Heart left ventricle (tissue), 13 donors: ENCODE results near the gene JAKMIP3.

Experiments used
- POLR2A ChIP-seq, 2 donors: fragments of 450-650 bp; IDR thresholded peaks; one replicate each; pipeline ENCODE4 v1.6.1; 2017; ENCODE audit warnings: antibody characterized with exemption in 2 of 2, mild to moderate bottlenecking in 2 of 2, moderate library complexity in 2 of 2
- TF ChIP-seq, protein P1 (sequence below), 12 donors: fragments of 200-600 bp; sonication (generic) in 4 of 12; IDR thresholded peaks; one replicate each; pipeline versions ENCODE4 v1.5.0 to v1.8.0; 2018 to 2022; ENCODE audit warnings: antibody characterized with exemption in 12 of 12, mild to moderate bottlenecking in 5 of 12
- donor health status: ischemic (EF 13 %, LVEDD 7.1; RV severe dilation, severe dysfunction).
- donor health status: DM: no; HTN: yes; CAD: no.
- donor health status: DM: no; HTN: no; CAD: no.
- donor health status: ischemic (EF 25% LVEDD 6.9; RV normal size, moderate dysfunction).
- donor health status: ischemic (EF 25% LVEDD 5.7; RV mildly dilated, moderate dysfunction).
- donor health status: ischemic (EF 35%, LVEDD 5.7; RV mildly dilated, moderate dysfunction).
- donor health status: nonischemic (EF 11% LVEDD 7.7; RV severe dilation, severe dysfunction).
- donor health status: DM: yes; HTN: yes; CAD: no.
- donor health status: PGD.
- donor health status: ischemic (EF 29% LVEDD 5.4; RV normal size, mild dysfunction).
- donor health status: nonischemic (EF 23%, LVEDD 6.1; RV moderate dilation, normal function).

DNA sequence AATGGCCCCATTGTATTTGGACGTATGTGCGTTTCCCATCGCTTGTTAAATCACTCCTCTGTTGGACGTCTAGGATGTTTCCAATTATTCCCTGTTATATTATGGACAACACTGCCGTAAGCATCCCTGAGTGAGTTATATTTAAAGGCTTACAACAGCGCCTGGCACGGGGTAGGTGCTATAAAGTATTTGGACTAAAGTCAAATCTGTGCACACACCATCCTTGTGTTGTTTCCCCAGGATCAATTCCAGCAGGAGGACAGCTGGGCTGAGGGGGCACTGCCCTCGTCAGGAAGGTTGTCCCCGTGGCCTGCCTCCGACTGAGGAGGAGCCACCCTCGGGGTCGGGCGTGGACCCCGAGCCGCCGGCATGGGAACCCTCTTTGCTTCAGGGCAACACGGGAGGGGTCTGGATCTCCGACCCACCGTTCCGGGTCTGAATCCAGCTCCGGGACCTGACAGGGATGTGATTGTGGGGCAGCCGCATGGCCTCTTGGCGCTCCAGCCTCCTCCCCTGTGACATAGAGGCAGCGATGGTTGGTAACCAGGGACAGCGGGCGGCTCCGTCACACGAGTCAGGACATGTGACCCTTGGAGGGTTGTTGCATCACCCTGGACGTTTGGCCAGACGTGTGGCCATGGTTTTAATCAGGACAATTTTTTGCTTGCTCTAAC, 1.5 kb upstream of the JAKMIP3 start:
- TF ChIP-seq, protein P1, sequence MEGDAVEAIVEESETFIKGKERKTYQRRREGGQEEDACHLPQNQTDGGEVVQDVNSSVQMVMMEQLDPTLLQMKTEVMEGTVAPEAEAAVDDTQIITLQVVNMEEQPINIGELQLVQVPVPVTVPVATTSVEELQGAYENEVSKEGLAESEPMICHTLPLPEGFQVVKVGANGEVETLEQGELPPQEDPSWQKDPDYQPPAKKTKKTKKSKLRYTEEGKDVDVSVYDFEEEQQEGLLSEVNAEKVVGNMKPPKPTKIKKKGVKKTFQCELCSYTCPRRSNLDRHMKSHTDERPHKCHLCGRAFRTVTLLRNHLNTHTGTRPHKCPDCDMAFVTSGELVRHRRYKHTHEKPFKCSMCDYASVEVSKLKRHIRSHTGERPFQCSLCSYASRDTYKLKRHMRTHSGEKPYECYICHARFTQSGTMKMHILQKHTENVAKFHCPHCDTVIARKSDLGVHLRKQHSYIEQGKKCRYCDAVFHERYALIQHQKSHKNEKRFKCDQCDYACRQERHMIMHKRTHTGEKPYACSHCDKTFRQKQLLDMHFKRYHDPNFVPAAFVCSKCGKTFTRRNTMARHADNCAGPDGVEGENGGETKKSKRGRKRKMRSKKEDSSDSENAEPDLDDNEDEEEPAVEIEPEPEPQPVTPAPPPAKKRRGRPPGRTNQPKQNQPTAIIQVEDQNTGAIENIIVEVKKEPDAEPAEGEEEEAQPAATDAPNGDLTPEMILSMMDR (IDR thresholded peaks at IDR 0.05) = no peak
- TF ChIP-seq POLR2A (IDR thresholded peaks at IDR 0.05) = no peak
